K562 (cell line): ENCODE data around the gene HAUS5. TPM values are rescaled to one million over a fixed set of nuclear protein-coding genes. Genes with fewer than 3 reads are reported as not detected.

ENCODE experiments used
- CBFA2T2 ChIP-seq: fragments of 450-650 bp; conservative IDR thresholded peaks from 2 replicates; pipeline ENCODE4 v1.6.1; 2017; ENCODE audit warnings: mild to moderate bottlenecking
- CEBPB ChIP-seq: fragments of 450-650 bp; IDR thresholded peaks from 2 replicates; pipeline ENCODE4 v1.6.1; 2016; ENCODE audit warnings: missing genetic modification characterization, missing compliant biosample characterization
- GATAD2B ChIP-seq: fragments of 450-650 bp; IDR thresholded peaks from 2 replicates; pipeline ENCODE4 v1.6.1; 2017; ENCODE audit warnings: mild to moderate bottlenecking, borderline replicate concordance
- KDM5B ChIP-seq: fragments of 200-600 bp; sonication (generic); IDR thresholded peaks from 2 replicates; pipeline ENCODE4 v1.6.1; 2012; ENCODE audit warnings: low read depth, mild to moderate bottlenecking, moderate library complexity, low read length, control low read depth, inconsistent platforms; ENCODE audit not compliant: insufficient replicate concordance
- MYC ChIP-seq, 2 experiments: fragments of 250-450 bp in 1 of 2; sonication (Bioruptor Pico) in 1 of 2; IDR thresholded peaks; 2 replicates each; pipeline versions ENCODE4 v1.5.1 to v1.6.1; 2012 to 2021; ENCODE audit warnings: low read depth in 2 of 2, borderline replicate concordance in 1 of 2, improper control_type of control experiment in 1 of 2, low read length in 1 of 2, mild to moderate bottlenecking in 1 of 2, moderate library complexity in 1 of 2
- NCOR1 ChIP-seq: fragments of 450-650 bp; IDR thresholded peaks from 2 replicates; pipeline ENCODE4 v1.6.1; 2016; ENCODE audit warnings: mild to moderate bottlenecking, moderate library complexity
- NFATC3 ChIP-seq: fragments of 450-650 bp; IDR thresholded peaks from 2 replicates; pipeline ENCODE4 v1.6.1; 2017; ENCODE audit warnings: mild to moderate bottlenecking
- REST ChIP-seq, 2 experiments: fragments of 450-650 bp; formaldehyde crosslinking in 1 of 2; IDR thresholded peaks; 2 replicates each; pipeline versions ENCODE4 v1.4.0 to v1.6.1; 2014 to 2020; ENCODE audit warnings: mild to moderate bottlenecking in 2 of 2, borderline replicate concordance in 1 of 2, low read depth in 1 of 2
- SIN3A ChIP-seq, 2 experiments: fragments of 150-350 bp in 1 of 2; IDR thresholded peaks; 2 replicates each; pipeline ENCODE4 v1.6.1; 2011 to 2016; ENCODE audit warnings: borderline replicate concordance in 2 of 2, low read depth in 2 of 2, low read length in 2 of 2, mild to moderate bottlenecking in 2 of 2, moderate library complexity in 2 of 2; ENCODE audit not compliant: control insufficient read depth in 1 of 2
- SNIP1 ChIP-seq: fragments of 450-650 bp; IDR thresholded peaks from 2 replicates; pipeline ENCODE4 v1.7.1; 2017; ENCODE audit warnings: low read depth, mild to moderate bottlenecking
- SOX6 ChIP-seq: fragments of 450-650 bp; IDR thresholded peaks from 2 replicates; pipeline ENCODE4 v1.6.1; 2014; ENCODE audit warnings: mild to moderate bottlenecking
- ZBTB12 ChIP-seq: fragments of 250-450 bp; sonication (Bioruptor Pico); IDR thresholded peaks from 2 replicates; pipeline ENCODE4 v1.4.0; 2020
- ZFX ChIP-seq: sonication (generic); formaldehyde crosslinking; IDR thresholded peaks from 2 replicates; pipeline ENCODE4 v1.8.0; 2022; ENCODE audit warnings: mild to moderate bottlenecking, missing genetic modification reagents, moderate library complexity
- ZNF445 ChIP-seq: fragments of 250-450 bp; sonication (Bioruptor Pico); IDR thresholded peaks from 2 replicates; pipeline ENCODE4 v1.4.0; 2020; ENCODE audit warnings: low read depth, mild to moderate bottlenecking, moderate library complexity
- ZNF780A ChIP-seq: fragments of 250-450 bp; sonication (Bioruptor Pico); IDR thresholded peaks from 2 replicates; pipeline ENCODE4 v1.5.0; 2021; ENCODE audit warnings: mild to moderate bottlenecking
- polyA plus RNA-seq, 8 experiments: library from polyadenylated mRNA; depleted of rRNA in 4 of 8; stranded (reverse) in 5 of 8; unstranded in 3 of 8; fragments of >200 nt; fragmentation: Nextera tagmentation in 2 of 8; fragmentation: Illumina TruSeq in 1 of 8; extraction: Ambion mirVana in 2 of 8; extraction: Trizol in 1 of 8; gene quantifications; 2 replicates each; pipeline versions ENCODE4 v1.2.1 to v1.2.3, GENCODE V29; 2011 to 2014; ENCODE audit warnings: inconsistent platforms in 1 of 8, missing spikeins in 1 of 8
- total RNA-seq, 7 experiments: library from RNA; depleted of rRNA in 6 of 7; stranded (reverse); fragments of >200 nt in 6 of 7; fragmentation: Illumina TruSeq in 2 of 7; extraction: Trizol in 2 of 7; gene quantifications; 2 replicates each; pipeline versions ENCODE4 v1.2.1 to v1.2.3, GENCODE V29; 2011 to 2021; ENCODE audit warnings: low replicate concordance in 1 of 7

Gene HAUS5
- total and polyA plus RNA-seq, 9 of the 15 experiments (the other 6 are each of a cell fraction or from before 2014, with no cell fraction given) = 3.5 to 41.3 (median 14.2) TPM

- peak; percentile 21; the same call in 1 of the 2 replicates for TF ChIP-seq REST (IDR thresholded peaks at IDR 0.05; ENCODE audit: borderline replicate concordance)
- peak; percentile 63; the same call in 1 of the 2 replicates for TF ChIP-seq REST (CRISPR knock-in tag; IDR thresholded peaks at IDR 0.05; ENCODE audit: low read depth)
- no peak for TF ChIP-seq CEBPB (tag)
- TF ChIP-seq MYC (IDR thresholded peaks at IDR 0.05; ENCODE audit: low read depth, low read length) = peak; percentile 94
- TF ChIP-seq MYC (CRISPR knock-in tag; IDR thresholded peaks at IDR 0.05; ENCODE audit: borderline replicate concordance, low read depth) = no peak
- TF ChIP-seq NCOR1 = no peak; the same call in 1 of the 2 replicates
- no peak for TF ChIP-seq SNIP1
- TF ChIP-seq SOX6 = peak; percentile 46; the same call in 1 of the 2 replicates
- no peak for TF ChIP-seq CBFA2T2
- peak; percentile 72; the same call in 1 of the 2 replicates for TF ChIP-seq GATAD2B
- no peak for TF ChIP-seq ZBTB12
- TF ChIP-seq ZNF445 (CRISPR knock-in tag) = no peak
- TF ChIP-seq NFATC3 = no peak
- TF ChIP-seq KDM5B = peak; percentile 80
- peak; percentile 72 to 80; a peak in 3 of 4 replicates for TF ChIP-seq SIN3A (IDR thresholded peaks at IDR 0.05; ENCODE audit: borderline replicate concordance in 2 of 2, control insufficient read depth in 1 of 2, low read depth in 2 of 2, low read length in 2 of 2)
- TF ChIP-seq ZFX = peak; percentile 94
- no peak for TF ChIP-seq ZNF780A (CRISPR knock-in tag)
Observed at GRCh38 chr19:35643255-35644205, 31.0 kb downstream of the HAUS5 start (continued).
